Ectodermal cell (in vitro differentiated cells): Measurements from ENCODE around the gene CYP26C1.

Experiments
- H3K27ac ChIP-seq: 2 replicates; pipeline ENCODE4 v1.7.0; 2013; ENCODE audit warnings: mild to moderate bottlenecking, low read depth, low read length; ENCODE audit not compliant: insufficient read depth, poor library complexity, severe bottlenecking
- H3K27me3 ChIP-seq: 2 replicates; pipeline ENCODE4 v1.7.0; 2013; ENCODE audit warnings: mild to moderate bottlenecking, low read length; ENCODE audit not compliant: insufficient read depth, control insufficient read depth, poor library complexity, severe bottlenecking
- H3K36me3 ChIP-seq: one replicate; pipeline ENCODE4 v1.7.0; 2013; ENCODE audit warnings: low read length; ENCODE audit not compliant: control insufficient read depth, insufficient read depth
- H3K4me1 ChIP-seq: one replicate; pipeline ENCODE4 v1.7.0; 2013; ENCODE audit warnings: low read length; ENCODE audit not compliant: control insufficient read depth, insufficient read depth
- H3K4me3 ChIP-seq: 2 replicates; pipeline ENCODE4 v1.7.0; 2013; ENCODE audit warnings: low read depth, low read length, control low read depth; ENCODE audit not compliant: insufficient read depth
- H3K9me3 ChIP-seq: 2 replicates; pipeline ENCODE4 v1.7.0; 2013; ENCODE audit warnings: mild to moderate bottlenecking, low read length, moderate library complexity; ENCODE audit not compliant: control insufficient read depth
- WGBS, 2 experiments: methylation state at CpG; one replicate each; pipeline ENCODE4 v1.1.7; 2013; ENCODE audit warnings: missing lambda C conversion rate in 2 of 2; 5-methylcytosine and 5-hydroxymethylcytosine counted together

Gene CYP26C1

DNA sequence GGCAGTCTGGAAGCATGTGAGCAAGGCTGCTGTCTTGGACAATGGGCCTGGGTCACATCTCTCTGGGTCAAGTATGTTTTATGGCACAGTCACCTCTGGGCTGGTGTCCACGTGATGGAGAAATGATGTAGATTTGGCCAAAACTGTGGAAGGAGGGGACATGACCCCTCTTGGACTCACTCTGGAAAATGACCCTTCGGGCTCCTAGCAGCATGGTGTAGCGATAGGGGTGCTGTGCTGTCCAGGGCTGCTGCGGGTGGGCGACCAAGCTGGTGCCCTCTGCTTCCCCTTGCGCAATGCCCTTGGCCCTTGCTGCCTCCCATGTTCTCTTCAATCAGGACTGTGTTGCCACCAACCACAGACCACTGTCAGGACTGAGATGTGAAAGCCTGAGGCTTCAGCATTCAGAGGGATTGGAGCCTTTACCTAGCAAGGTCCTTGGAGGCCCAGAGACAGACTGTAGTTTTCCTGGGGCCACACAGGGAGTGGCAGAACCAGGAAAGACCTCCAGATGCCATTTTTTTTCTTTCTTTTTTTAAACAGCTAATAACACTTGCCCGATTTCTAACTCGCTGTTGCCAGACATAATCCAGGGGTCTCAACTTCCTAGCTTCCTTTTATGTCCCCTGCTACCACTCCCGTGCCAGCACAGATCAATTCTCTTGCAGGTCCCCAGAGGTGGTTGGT, 19.2 kb downstream of the CYP26C1 start:
- Histone ChIP-seq H3K4me1 (peaks cover 4% of the 10 kb centered on the region), H3K27me3 (peaks cover 27% of the 10 kb centered on the region), H3K27ac (no peak overlapping the region), H3K4me3 (no peak overlapping the region), H3K36me3 (no peaks in the 10 kb centered on the region), H3K9me3 (no peaks in the 10 kb centered on the region)
- 76 to 80% methylated on average over 9 of the region's 9 CpGs for WGBS, 2 experiments

DNA sequence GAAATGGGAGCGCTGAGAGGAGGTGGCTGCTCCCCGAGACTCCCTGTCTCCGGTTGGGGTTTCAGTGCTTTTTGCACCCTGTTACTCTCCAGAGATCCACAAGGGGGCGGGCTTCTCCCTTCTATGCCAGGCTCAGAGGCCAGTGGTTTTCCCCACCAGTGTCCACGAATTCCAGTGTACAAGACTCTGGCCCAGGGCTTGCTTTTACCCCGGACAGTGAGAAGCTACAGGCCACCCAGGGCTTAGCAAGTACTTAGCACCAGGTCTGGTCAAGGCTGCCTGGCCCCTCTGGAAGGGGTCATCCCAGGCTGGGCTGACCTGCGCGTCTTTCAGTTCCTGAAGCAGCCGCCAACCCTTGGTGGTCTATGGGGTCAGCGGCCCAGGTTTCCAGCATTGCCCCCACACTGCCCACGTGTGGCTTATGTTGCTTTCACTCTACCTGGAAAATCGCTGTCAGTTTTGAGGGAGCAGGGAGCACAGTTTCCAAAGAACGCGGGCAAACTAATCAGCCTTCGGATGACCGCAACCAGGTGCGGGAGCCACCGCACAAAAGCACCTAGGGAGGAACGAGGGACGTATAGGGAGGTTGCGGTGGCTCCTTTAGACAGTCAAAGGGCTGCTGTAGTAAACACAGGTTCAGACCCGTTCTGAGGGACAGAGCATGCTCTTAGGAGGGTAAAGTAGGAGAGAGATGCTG, 19.9 kb downstream of the CYP26C1 start:
- H3K9me3 ChIP-seq, result no peaks in the 10 kb centered on the region
- peaks cover 20% of the 10 kb centered on the region for H3K27me3 ChIP-seq
- peaks cover 4% of the 10 kb centered on the region for H3K4me1 ChIP-seq
- 68% methylated on average over 22 of the region's 22 CpGs for WGBS, 2 experiments
- no peak overlapping the region for H3K4me3 ChIP-seq
- no peak overlapping the region for H3K27ac ChIP-seq
- no peaks in the 10 kb centered on the region for H3K36me3 ChIP-seq

DNA sequence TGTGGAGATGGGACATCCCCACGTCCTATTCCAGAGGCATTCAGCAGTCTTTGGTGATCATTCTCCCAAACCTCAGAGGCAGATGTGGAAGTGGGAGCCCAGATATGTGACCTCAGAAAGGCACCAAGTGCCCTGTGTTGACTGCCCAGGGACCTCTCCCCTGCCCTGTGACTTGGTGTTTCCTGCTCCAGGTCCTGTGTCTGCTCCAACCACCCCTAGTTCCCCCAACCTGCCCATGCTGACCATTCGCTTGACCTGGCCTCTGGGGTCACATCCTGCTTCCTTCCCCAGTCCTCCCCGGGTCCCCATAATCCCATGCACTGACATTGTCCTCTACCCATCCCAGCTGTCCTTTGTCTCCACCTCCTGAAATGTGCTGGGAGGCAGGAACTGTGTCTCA, 20.7 kb downstream of the CYP26C1 start:
- Histone ChIP-seq H3K27me3 (peaks cover 12% of the 10 kb centered on the region), H3K4me3 (no peak overlapping the region), H3K27ac (no peak overlapping the region), H3K36me3 (no peaks in the 10 kb centered on the region), H3K4me1 (peaks cover 4% of the 10 kb centered on the region), H3K9me3 (no peaks in the 10 kb centered on the region)
- WGBS, 2 experiments, result 88 to 90% methylated on average over 3 of the region's 3 CpGs

DNA sequence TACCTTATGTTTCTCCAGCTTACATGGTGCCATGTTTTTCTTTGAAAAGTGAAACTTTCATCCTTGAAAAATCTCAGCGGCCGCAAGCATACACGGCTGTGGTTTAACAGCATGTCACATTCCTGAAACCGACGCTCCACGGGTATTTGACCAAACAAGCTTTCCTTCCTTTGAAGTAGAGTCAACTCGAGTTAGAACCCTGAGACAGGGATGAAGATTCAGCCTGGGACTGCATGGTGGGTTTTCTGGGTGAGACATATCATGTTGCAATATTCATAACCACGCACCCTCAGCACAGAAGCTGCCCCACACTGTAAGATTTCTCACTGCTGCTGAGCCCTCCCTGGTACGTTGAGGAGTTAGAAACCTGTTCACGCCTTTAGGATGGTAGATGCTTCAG, 21.2 kb downstream of the CYP26C1 start:
- no peak overlapping the region for H3K27ac ChIP-seq
- H3K27me3 ChIP-seq, result peaks cover 6% of the 10 kb centered on the region
- no peaks in the 10 kb centered on the region for H3K36me3 ChIP-seq
- no peaks in the 10 kb centered on the region for H3K9me3 ChIP-seq
- 84 to 88% methylated on average over 10 of the region's 10 CpGs for WGBS, 2 experiments
- no peak overlapping the region for H3K4me3 ChIP-seq
- peaks cover 4% of the 10 kb centered on the region for H3K4me1 ChIP-seq

DNA sequence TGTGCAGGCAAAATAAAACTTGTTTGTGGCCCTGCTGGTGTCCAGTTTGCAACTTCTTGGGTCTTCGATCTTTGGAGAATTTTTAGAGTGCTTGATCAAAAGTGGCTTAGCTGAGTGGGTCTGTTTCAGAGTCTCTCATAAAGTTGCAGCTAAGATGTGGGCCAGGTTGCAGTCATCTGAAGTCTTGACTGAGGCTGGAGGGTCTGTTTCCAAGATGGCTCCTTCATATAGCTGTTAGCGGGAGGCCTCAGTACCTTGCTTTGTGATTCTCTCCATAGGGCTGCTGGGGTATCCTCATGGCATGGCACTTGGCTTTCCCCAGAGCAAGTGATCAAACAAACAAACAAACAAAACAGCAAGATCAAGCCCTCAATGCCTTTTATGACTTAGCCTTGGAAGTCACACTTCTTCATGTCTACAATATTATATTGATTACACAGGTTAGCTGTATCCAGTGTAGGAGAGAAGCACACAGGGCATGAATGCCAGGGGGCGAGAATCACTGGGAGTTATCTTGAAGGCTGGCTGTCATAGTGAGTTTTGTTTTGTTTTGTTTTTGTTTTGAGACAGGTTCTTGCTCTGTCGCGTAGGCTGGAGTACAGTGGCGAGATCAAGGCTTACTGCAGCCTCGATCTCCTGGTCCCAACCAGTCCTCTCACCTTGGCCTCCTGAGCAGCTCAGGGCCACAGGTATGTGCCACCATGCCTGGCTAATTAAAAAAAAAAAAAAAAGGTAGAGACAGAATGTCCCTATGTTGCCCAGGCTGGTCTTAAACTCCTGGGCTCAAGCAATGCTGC, 23.3 kb downstream of the CYP26C1 start:
- WGBS, 2 experiments, result 87 to 88% methylated on average over 7 of the region's 7 CpGs

DNA sequence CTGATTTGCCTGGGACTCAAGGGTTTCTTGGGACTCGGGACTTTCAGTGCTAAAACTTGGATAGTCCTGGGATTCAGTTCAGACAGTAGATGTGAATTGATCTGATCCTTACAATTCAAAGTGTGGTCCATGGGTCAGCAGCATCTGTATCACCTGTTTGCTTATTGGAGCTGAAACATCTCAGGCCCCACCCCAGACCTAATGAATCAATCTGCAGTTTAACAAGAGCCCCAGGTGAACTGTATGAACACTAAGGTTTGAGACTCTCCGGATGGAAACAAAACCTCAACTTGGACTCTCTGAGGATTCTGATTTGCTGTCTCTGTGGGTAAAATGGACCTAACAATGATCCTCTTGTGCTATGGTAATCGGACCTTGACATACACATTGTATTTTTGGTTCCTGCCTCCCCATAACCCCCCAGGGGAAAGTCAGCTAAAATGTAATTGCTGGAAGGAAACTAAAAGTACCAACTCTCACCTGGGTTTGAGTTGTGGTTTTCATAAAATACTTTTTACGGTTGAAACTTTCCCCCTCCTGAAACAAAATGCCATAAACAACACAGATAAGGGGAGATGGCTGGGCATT, 24.8 kb downstream of the CYP26C1 start:
- H3K27ac ChIP-seq, result no peak overlapping the region
- no peak overlapping the region for H3K4me3 ChIP-seq
- 89% methylated on average over 4 of the region's 4 CpGs for WGBS, 2 experiments
- H3K4me1 ChIP-seq, result peaks cover 4% of the 10 kb centered on the region
- no peaks in the 10 kb centered on the region for H3K27me3 ChIP-seq
- H3K9me3 ChIP-seq, result no peaks in the 10 kb centered on the region
- no peaks in the 10 kb centered on the region for H3K36me3 ChIP-seq

More for the DNA sequence above, 23.3 kb downstream of the CYP26C1 start:
- Histone ChIP-seq H3K27me3 (no peaks in the 10 kb centered on the region), H3K4me1 (peaks cover 4% of the 10 kb centered on the region), H3K4me3 (no peak overlapping the region), H3K36me3 (no peaks in the 10 kb centered on the region), H3K27ac (no peak overlapping the region), H3K9me3 (no peaks in the 10 kb centered on the region)

DNA sequence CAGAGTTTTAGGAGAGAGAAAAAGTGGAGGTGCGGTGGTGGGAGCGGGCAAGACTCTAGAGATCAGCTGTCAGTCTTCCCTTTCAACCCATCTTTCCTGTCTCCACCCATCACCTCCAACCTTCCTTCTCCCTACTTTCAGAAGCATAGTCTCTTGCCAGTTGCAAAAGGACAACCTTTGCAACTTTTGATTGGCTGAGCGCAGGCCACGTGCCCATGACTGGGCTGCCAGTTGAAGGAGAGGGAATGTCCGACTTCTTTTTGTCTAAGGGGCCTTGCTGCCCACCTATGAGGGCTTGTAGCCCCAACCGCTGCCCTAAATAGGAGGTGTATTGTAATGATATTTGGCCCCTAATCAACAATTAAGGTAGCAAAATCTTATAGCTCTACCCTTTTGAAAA, 25.7 kb downstream of the CYP26C1 start:
- WGBS, 2 experiments, result 92 to 95% methylated on average over 5 to 6 of the region's 6 CpGs
- no peaks in the 10 kb centered on the region for H3K36me3 ChIP-seq
- no peak overlapping the region for H3K27ac ChIP-seq
- no peak overlapping the region for H3K4me3 ChIP-seq
- no peaks in the 10 kb centered on the region for H3K27me3 ChIP-seq
- no peaks in the 10 kb centered on the region for H3K9me3 ChIP-seq
- H3K4me1 ChIP-seq, result peaks cover 4% of the 10 kb centered on the region

DNA sequence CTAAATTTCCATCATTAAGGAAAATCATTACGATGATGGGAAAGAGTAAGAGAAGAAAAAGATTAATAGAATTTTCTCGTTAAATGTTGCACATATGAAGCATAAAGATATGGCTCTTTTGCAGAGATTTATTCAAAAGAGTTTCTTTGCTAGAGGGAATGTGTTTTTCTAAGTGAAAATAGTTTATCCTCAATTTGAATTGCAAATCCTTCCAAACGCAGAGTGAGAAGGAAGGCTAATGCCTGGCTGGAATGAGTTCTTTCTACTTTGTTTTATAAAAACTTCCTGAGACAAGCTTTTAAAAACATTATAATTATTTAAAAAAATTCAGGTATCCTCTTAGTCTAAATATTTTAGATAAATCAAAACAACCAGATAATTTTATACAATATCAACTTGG, 27.2 kb downstream of the CYP26C1 start:
- 79% methylated on average over 2 to 3 of the region's 3 CpGs for WGBS, 2 experiments
- Histone ChIP-seq H3K9me3 (no peaks in the 10 kb centered on the region), H3K27ac (no peak overlapping the region), H3K4me3 (no peak overlapping the region), H3K4me1 (no peaks in the 10 kb centered on the region), H3K36me3 (no peaks in the 10 kb centered on the region), H3K27me3 (no peaks in the 10 kb centered on the region)

DNA sequence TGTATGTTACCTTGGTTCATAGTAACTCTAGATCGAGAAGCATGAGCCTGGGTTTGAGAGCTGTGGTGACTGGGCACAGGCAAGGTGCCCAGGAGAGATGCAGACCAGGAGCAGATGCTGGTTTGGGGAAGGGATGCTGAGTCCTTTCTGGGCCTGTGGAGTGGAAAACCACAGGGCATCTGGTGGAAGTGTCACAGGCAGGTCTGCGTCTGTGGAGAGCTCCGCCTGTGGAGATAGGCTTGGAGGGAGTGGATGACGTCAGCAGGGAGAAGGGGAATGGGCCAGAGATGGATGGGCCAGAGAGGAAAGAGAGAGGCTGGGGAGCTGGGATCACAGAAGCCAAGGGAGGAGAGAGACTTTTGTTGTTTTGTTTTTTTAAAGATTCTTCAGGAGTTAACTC, 27.9 kb downstream of the CYP26C1 start:
- H3K27ac ChIP-seq, result no peak overlapping the region
- H3K36me3 ChIP-seq, result no peaks in the 10 kb centered on the region
- H3K9me3 ChIP-seq, result no peaks in the 10 kb centered on the region
- no peaks in the 10 kb centered on the region for H3K4me1 ChIP-seq
- 90 to 91% methylated on average over 4 of the region's 4 CpGs for WGBS, 2 experiments
- no peak overlapping the region for H3K4me3 ChIP-seq
- no peaks in the 10 kb centered on the region for H3K27me3 ChIP-seq

DNA sequence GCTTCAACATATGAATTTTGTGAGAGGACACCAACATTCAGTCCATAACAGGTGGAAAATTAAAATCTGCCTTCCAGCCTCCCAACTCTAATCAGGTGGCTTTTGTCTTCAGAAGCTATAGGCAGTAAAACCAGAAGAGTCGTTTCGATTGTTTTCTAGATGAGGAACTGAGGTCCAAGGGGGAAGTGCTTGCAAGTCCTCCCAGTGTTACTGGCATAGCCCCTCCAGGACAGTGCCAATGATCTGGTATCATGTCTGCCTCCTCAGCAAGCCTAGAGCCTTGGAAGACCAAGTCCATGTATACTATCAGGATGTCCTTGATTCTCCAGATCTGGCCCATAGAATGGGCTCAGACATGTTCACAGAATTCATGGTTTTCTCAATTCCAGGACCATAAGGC, 30.0 kb downstream of the CYP26C1 start:
- 93 to 98% methylated on average over 2 of the region's 2 CpGs for whole genome bisulfite sequencing, 2 experiments
- Histone ChIP-seq H3K4me1 (no peaks in the 10 kb centered on the region), H3K27ac (no peak overlapping the region), H3K9me3 (no peaks in the 10 kb centered on the region), H3K36me3 (no peaks in the 10 kb centered on the region), H3K4me3 (no peak overlapping the region), H3K27me3 (no peaks in the 10 kb centered on the region)
